ENCODE measurements around the gene GRM5. TPM values are rescaled to one million over a fixed set of nuclear protein-coding genes. Genes with fewer than 3 reads are reported as not detected.
"Not testable (repeated sequence)": the region's sequence is repeated elsewhere in the genome, so short reads cannot be mapped to it uniquely, and the experiment has no call there.

GRM5 gene
- total RNA-seq, 8 experiments from 2014 or later: 0.05 to 12.6 (median 4.0) TPM; not detected in 2

GRCh38 chr11:89043861-89044588 is 21.8 kb downstream of the GRM5 start:
- H3K27ac ChIP-seq; in situ Hi-C loops (cut with MboI; ENCODE audit: low pct_unique_long_range_greater_than_20kb in 2 of 9, low sequenced_read_pairs in 9 of 9, unreplicated experiment in 9 of 9); H3K4me3 ChIP-seq: not testable (repeated sequence)
- WGBS, 10 experiments: 4 to 100% (median 77%) methylated on average over 2 to 5 of the region's 6 CpGs; no CpG with 5 or more reads in 1 of the 10 experiments
- H3K4me1 ChIP-seq (replicated peaks in 1 of 2): peaks cover 5 to 33% of the 10 kb centered on the region in 2 donors
- ATAC-seq (replicated peaks in 6 of 8): peak in 5 of 8 experiments; percentile 70 to 90 (median 88)

DNA sequence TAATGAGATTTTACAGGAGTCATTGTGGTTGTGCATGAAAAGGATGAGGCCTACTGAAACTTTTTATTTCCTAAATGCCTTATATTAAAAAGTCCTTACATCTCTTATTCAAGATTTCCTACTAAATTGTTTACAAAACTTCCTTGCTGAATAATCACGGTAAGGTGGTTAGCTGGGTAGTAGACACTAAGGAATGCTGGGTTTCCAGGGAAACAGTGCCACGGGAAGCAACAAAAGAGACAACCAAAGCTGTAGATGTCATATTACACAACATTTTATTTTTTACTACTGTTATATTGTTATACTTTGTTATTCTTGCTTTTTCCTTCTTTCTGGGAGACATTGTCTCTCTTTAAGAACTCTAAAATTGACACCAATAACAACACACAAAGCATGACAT is 36.1 kb downstream of the GRM5 start:
- H3K4me3 ChIP-seq; H3K4me1 ChIP-seq (replicated peaks in 1 of 2); in situ Hi-C loops (cut with MboI; ENCODE audit: low pct_unique_long_range_greater_than_20kb in 2 of 9, low sequenced_read_pairs in 9 of 9, unreplicated experiment in 9 of 9); H3K27ac ChIP-seq; ATAC-seq (replicated peaks in 6 of 8): not testable (repeated sequence)
- 0 to 67% (median 33%) methylated on average over 1 of the region's 2 CpGs; no CpG with 5 or more reads in 5 of the 10 experiments for WGBS, 10 experiments

GRCh38 chr11:89021339-89021738 is 44.4 kb downstream of the GRM5 start:
- ATAC-seq (replicated peaks in 6 of 8): no peak
- Histone ChIP-seq H3K27ac (no peak overlapping the region), H3K4me3 (no peak overlapping the region), H3K4me1 (replicated peaks in 1 of 2) (no peaks in the 10 kb centered on the region)
- in situ Hi-C loops (cut with MboI; ENCODE audit: low pct_unique_long_range_greater_than_20kb in 2 of 9, low sequenced_read_pairs in 9 of 9, unreplicated experiment in 9 of 9): no loop called here
- WGBS, 10 experiments: 21 to 83% (median 42%) methylated on average over 1 to 2 of the region's 2 CpGs; no CpG with 5 or more reads in 4 of the 10 experiments

GRCh38 chr11:89019827-89020547 is 45.8 kb downstream of the GRM5 start:
- H3K27ac ChIP-seq; H3K4me1 ChIP-seq (replicated peaks in 1 of 2); H3K4me3 ChIP-seq; in situ Hi-C loops (cut with MboI; ENCODE audit: low pct_unique_long_range_greater_than_20kb in 2 of 9, low sequenced_read_pairs in 9 of 9, unreplicated experiment in 9 of 9): not testable (repeated sequence)
- ATAC-seq (replicated peaks in 6 of 8): peak in 3 of 8 experiments; percentile 61 to 90 (median 90)

DNA sequence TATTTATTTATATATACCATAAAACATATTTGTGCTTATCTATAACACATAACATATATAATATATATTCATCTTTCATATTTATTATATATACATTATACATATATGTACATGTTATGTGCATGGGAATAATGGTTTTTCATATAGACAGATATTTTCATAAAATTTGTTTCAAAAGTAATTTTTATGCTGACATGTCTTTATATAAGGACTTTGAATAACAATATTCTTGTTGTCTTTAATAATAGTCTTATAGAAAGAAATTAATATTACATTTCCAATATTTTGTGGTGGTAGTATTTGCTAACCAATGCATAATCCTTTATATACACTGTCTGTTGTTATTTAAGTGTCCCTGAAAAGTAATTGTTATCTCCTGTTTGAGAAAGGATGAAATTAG is 49.6 kb downstream of the GRM5 start:
- ATAC-seq (replicated peaks in 6 of 8): no peak
- in situ Hi-C loops (cut with MboI; ENCODE audit: low pct_unique_long_range_greater_than_20kb in 2 of 9, low sequenced_read_pairs in 9 of 9, unreplicated experiment in 9 of 9): no loop called here
- H3K27ac ChIP-seq: no peak overlapping the region
- H3K4me1 ChIP-seq (replicated peaks in 1 of 2): no peaks in the 10 kb centered on the region
- H3K4me3 ChIP-seq: no peak overlapping the region

- no peak overlapping the region for H3K27ac ChIP-seq
- WGBS, 10 experiments: 0 to 44% (median 0%) methylated on average over 1 of the region's 1 CpG; no CpG with 5 or more reads in 5 of the 10 experiments
- no peaks in the 10 kb centered on the region for H3K4me1 ChIP-seq (replicated peaks in 1 of 2)
- H3K4me3 ChIP-seq: no peak overlapping the region
- in situ Hi-C loops (cut with MboI; ENCODE audit: low pct_unique_long_range_greater_than_20kb in 2 of 9, low sequenced_read_pairs in 9 of 9, unreplicated experiment in 9 of 9): no loop called here
- no peak for ATAC-seq (replicated peaks in 6 of 8)
Measured at GRCh38 chr11:89015614-89016013, 50.2 kb downstream of the GRM5 start.

DNA sequence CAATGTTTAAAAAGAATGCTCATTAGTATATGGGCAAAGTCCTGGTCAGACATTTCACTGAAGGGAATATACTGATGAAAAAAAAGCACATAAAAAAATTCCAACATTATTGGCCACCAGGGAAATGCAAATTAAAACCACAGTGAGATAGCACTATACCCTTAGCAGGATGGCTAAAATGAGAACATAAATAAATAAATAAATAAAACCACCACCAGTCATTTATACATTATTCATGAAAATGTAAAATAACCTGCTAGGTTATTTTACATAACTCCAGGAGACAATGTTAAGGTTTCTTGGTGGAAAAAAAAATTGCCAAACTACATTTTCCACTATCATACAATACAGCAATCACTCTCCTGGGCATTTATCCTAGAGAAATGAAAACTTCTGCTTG is 64.9 kb downstream of the GRM5 start:
- H3K4me1 ChIP-seq (replicated peaks in 1 of 2); H3K27ac ChIP-seq; H3K4me3 ChIP-seq; in situ Hi-C loops (cut with MboI; ENCODE audit: low pct_unique_long_range_greater_than_20kb in 2 of 9, low sequenced_read_pairs in 9 of 9, unreplicated experiment in 9 of 9): not testable (repeated sequence)
- ATAC-seq (replicated peaks in 6 of 8): peak in 4 of 8 experiments; percentile 38 to 89 (median 84)

DNA sequence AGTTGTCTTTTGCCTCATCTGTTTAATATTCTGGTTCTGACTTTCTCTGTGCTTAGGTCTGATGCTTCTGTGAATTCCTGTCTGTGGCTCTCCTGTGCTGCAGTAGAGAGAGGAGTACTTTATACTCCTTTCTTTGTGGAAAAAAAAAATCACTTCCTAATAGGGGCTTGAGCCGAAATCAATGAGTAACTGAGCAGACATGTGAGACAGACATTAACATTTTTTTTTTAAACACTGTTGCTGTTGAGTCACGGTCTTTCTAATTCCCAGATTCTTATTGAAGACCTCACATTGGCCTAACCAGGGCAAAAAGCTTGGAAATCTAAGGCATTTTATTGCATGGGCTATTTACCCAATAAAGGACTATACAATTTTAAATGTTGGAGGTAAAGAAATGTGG is 86.1 kb downstream of the GRM5 start:
- no peak overlapping the region for H3K4me3 ChIP-seq
- H3K4me1 ChIP-seq (replicated peaks in 1 of 2): no peaks in the 10 kb centered on the region
- no peak overlapping the region for H3K27ac ChIP-seq
- in situ Hi-C loops (cut with MboI; ENCODE audit: low pct_unique_long_range_greater_than_20kb in 2 of 9, low sequenced_read_pairs in 9 of 9, unreplicated experiment in 9 of 9): no loop called here
- 0 to 70% (median 22%) methylated on average over 1 to 2 of the region's 2 CpGs; no CpG with 5 or more reads in 2 of the 10 experiments for WGBS, 10 experiments
- ATAC-seq (replicated peaks in 6 of 8): peak in 5 of 8 experiments; percentile 20 to 62 (median 56)

DNA sequence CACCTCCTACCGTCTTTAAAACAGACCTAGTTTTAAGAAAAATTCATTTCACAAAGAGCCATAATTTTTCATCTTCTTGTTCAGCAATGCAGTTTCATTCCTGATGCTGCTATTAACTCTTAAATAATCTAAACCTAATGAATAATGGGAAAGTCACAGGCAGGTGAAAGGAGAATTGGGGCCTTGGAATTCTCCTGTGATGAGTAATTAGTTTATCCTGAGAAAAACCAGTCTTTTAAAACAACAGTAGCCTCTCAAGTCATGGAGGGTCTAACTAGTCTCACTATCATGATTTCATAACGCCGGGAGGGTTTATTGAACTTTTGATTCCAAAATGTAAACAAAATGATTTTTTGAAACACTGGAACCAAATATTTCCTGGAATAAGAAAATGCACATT is 86.8 kb downstream of the GRM5 start:
- 67 to 100% (median 88%) methylated on average over 1 to 3 of the region's 3 CpGs for WGBS, 10 experiments
- in situ Hi-C loops (cut with MboI; ENCODE audit: low pct_unique_long_range_greater_than_20kb in 2 of 9, low sequenced_read_pairs in 9 of 9, unreplicated experiment in 9 of 9); H3K4me1 ChIP-seq (replicated peaks in 1 of 2); ATAC-seq (replicated peaks in 6 of 8); H3K4me3 ChIP-seq; H3K27ac ChIP-seq: not testable (repeated sequence)

DNA sequence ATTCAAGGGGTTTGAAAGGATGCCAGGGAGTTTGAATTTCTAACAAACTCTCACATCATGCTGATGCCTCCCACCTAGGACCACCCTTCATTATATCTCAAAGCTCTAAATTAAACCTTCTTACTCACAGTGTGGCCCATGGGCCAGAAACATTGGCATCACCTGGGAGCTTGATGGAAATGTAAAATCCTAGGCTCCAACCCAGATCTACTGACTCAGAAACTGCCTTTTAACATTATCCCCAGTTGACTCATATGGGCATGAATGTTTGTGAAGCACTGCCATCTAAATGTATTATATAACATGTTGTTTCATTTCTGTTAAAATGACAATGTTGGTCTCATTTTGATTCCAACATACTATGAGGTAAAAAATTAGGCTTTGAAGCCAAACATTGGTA is 90.3 kb downstream of the GRM5 start:
- in situ Hi-C loops (cut with MboI; ENCODE audit: low pct_unique_long_range_greater_than_20kb in 2 of 9, low sequenced_read_pairs in 9 of 9, unreplicated experiment in 9 of 9); H3K4me1 ChIP-seq (replicated peaks in 1 of 2); H3K4me3 ChIP-seq; ATAC-seq (replicated peaks in 6 of 8); H3K27ac ChIP-seq: not testable (repeated sequence)

DNA sequence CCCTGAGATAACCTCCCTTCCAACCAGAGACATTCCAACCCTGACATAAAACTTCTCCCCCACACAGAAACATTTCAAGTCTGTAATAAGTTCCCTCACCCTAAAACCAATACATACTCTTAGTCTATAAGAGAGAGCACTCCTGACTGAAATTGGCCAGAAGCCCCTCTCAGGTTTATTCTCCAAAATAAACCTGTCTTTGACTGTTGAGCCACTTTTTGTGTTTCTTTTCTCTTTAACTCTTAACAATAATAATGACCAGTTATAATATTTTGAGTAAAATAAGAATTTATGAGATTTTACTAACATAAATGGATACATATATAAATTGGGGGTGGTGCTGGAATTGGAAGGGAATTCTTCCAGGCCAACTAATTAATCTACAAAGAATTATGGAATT is 93.6 kb downstream of the GRM5 start:
- in situ Hi-C loops (cut with MboI; ENCODE audit: low pct_unique_long_range_greater_than_20kb in 2 of 9, low sequenced_read_pairs in 9 of 9, unreplicated experiment in 9 of 9): no loop called here
- Histone ChIP-seq H3K4me1 (replicated peaks in 1 of 2) (no peaks in the 10 kb centered on the region), H3K4me3 (no peak overlapping the region), H3K27ac (no peak overlapping the region)
- ATAC-seq (replicated peaks in 6 of 8): no peak

DNA sequence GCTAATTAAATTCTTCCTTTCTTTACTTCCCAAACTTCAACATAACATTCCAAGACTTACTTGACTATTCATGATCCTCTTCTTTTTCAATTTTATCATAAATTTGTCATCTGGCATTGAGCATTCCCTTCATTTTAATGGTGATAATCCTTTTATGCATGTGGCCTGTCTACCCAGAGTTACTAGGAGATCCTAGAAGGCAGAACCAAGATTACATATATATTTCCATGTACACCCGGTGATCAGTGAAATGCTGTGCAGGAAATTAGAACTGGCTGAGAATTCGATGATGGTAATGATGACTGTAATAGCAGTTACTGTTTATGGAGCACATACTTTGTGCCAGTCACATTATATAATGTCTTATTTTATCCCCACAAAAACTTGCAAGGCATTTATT is 104.2 kb downstream of the GRM5 start:
- in situ Hi-C loops (cut with MboI; ENCODE audit: low pct_unique_long_range_greater_than_20kb in 2 of 9, low sequenced_read_pairs in 9 of 9, unreplicated experiment in 9 of 9): not testable (repeated sequence)

DNA sequence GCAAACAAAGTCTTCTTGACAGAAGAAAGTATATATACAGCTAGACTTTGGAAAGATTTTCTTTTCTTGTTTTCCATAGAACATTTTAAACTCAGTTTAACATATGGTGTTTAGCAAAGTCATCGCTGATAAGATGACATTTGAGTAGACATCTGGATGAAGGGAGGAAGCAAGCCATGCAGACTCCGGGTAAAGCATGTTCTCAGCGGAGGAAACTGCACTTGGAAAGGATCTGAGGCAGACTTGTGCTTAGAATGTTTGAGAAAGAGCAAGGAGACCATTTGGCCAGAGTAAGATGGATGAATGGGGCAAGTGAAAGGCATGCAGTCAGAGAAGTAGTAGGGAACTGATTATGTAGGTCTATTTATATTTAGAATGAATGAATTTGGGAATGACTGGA is 105.9 kb downstream of the GRM5 start:
- H3K4me3 ChIP-seq; H3K4me1 ChIP-seq (replicated peaks in 1 of 2); H3K27ac ChIP-seq; in situ Hi-C loops (cut with MboI; ENCODE audit: low pct_unique_long_range_greater_than_20kb in 2 of 9, low sequenced_read_pairs in 9 of 9, unreplicated experiment in 9 of 9): not testable (repeated sequence)
- WGBS, 10 experiments: 71 to 100% (median 75%) methylated on average over 1 to 2 of the region's 3 CpGs; no CpG with 5 or more reads in 7 of the 10 experiments
- ATAC-seq (replicated peaks in 6 of 8): peak in 1 of 8 experiments; percentile 53

More for the DNA sequence above, 104.2 kb downstream of the GRM5 start:
- not testable (repeated sequence) for H3K4me3 ChIP-seq; H3K4me1 ChIP-seq (replicated peaks in 1 of 2); H3K27ac ChIP-seq
- peak in 1 of 8 experiments; percentile 53 for ATAC-seq (replicated peaks in 6 of 8)
- WGBS, 10 experiments: 11 to 100% (median 80%) methylated on average over 1 to 2 of the region's 2 CpGs; no CpG with 5 or more reads in 1 of the 10 experiments

DNA sequence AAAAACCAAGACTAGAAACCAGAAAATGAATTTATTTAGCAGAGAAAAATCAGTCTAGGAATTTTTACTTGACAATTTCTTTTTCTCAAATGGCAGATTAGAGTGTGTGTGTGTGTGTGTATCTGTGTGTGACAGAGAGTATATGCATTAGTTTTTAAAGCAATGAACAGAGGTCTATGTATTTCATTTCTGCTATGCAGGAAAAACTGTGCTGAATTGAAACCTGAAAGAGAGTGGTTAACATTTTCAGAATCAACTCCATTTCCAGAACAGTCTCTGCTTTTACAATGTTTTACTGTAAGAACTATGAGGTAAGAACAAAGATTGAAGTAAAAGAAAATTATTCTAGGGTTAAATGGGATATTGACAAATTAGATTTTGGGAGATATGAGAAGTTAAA is 114.8 kb downstream of the GRM5 start:
- no peak overlapping the region for H3K4me3 ChIP-seq
- ATAC-seq (replicated peaks in 6 of 8): no peak
- in situ Hi-C loops (cut with MboI; ENCODE audit: low pct_unique_long_range_greater_than_20kb in 2 of 9, low sequenced_read_pairs in 9 of 9, unreplicated experiment in 9 of 9): no loop called here
- H3K27ac ChIP-seq: no peak overlapping the region
- peaks cover 0 to 2% of the 10 kb centered on the region in 2 donors for H3K4me1 ChIP-seq (replicated peaks in 1 of 2)
